Neural cell (in vitro differentiated cells): ENCODE results near the gene TRIM56.
"Not testable (repeated sequence)": the region's sequence is repeated elsewhere in the genome, so short reads cannot be mapped to it uniquely, and the experiment has no call there.

Source experiments
- CTCF ChIP-seq: fragments of 450-650 bp; IDR thresholded peaks from 2 replicates; pipeline ENCODE4 v1.5.1; 2014; ENCODE audit warnings: antibody characterized with exemption, mild to moderate bottlenecking, moderate library complexity; ENCODE audit not compliant: poor library complexity, severe bottlenecking
- EP300 ChIP-seq: fragments of 450-650 bp; conservative IDR thresholded peaks from 2 replicates; pipeline ENCODE4 v1.6.1; 2014; ENCODE audit warnings: antibody characterized with exemption, mild to moderate bottlenecking, moderate library complexity; ENCODE audit not compliant: poor library complexity, severe bottlenecking
- EZH2 ChIP-seq: fragments of 200-600, 300-800 bp; shearing (Covaris generic), sonication (generic); IDR thresholded peaks from 2 replicates; pipeline ENCODE4 v1.6.1; 2014; ENCODE audit warnings: antibody characterized with exemption, low read length, borderline replicate concordance, mild to moderate bottlenecking; ENCODE audit not compliant: insufficient read depth, poor library complexity, severe bottlenecking
- POLR2AphosphoS5 ChIP-seq: IDR thresholded peaks from 2 replicates; pipeline ENCODE4 v1.6.1; 2012
- RAD21 ChIP-seq: fragments of 450-650 bp; conservative IDR thresholded peaks from 2 replicates; pipeline ENCODE4 v1.6.1; 2014; ENCODE audit warnings: antibody characterized with exemption, mild to moderate bottlenecking, moderate library complexity
- TF ChIP-seq, protein P1 (sequence below): IDR thresholded peaks from 2 replicates; pipeline ENCODE4 v1.6.1; 2012; ENCODE audit warnings: borderline replicate concordance

DNA sequence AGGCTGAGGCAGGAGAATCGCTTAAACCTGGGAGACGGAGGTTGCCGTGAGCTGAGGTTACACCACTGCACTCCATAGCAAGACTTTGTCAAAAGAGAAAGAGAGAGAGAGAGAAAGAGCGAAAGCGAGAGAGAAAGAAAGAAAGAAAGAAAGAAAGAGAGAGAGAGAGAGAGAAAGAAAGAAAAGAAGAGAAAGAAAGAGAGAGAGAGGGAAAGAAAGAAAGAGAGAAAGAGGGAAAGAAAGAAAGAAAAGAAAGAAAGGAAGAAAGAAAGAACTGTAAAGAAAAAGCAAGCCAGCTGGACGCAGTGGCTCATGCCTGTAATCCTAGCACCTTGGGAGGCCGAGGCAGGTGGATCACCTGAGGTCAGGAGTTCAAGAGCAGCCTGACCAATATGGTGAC lies 27.9 kb downstream of the TRIM56 start:
- not testable (repeated sequence) for TF ChIP-seq CTCF, RAD21, EP300, EZH2, POLR2AphosphoS5
- TF ChIP-seq, protein P1, sequence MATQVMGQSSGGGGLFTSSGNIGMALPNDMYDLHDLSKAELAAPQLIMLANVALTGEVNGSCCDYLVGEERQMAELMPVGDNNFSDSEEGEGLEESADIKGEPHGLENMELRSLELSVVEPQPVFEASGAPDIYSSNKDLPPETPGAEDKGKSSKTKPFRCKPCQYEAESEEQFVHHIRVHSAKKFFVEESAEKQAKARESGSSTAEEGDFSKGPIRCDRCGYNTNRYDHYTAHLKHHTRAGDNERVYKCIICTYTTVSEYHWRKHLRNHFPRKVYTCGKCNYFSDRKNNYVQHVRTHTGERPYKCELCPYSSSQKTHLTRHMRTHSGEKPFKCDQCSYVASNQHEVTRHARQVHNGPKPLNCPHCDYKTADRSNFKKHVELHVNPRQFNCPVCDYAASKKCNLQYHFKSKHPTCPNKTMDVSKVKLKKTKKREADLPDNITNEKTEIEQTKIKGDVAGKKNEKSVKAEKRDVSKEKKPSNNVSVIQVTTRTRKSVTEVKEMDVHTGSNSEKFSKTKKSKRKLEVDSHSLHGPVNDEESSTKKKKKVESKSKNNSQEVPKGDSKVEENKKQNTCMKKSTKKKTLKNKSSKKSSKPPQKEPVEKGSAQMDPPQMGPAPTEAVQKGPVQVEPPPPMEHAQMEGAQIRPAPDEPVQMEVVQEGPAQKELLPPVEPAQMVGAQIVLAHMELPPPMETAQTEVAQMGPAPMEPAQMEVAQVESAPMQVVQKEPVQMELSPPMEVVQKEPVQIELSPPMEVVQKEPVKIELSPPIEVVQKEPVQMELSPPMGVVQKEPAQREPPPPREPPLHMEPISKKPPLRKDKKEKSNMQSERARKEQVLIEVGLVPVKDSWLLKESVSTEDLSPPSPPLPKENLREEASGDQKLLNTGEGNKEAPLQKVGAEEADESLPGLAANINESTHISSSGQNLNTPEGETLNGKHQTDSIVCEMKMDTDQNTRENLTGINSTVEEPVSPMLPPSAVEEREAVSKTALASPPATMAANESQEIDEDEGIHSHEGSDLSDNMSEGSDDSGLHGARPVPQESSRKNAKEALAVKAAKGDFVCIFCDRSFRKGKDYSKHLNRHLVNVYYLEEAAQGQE: not testable (repeated sequence)
